ENCODE measurements around the gene DPYD.

GRCh38 chr1:97138515-97139032 is 782.3 kb downstream of the DPYD start:
- no peak for TF ChIP-seq POLR2A (IDR thresholded peaks at IDR 0.05)
- no peak for TF ChIP-seq CTCF (IDR thresholded peaks at IDR 0.05)

Data from ovary (tissue), 3 donors.